HG03066 (cell line): Measurements from ENCODE around the gene KLK6.
"Not testable (repeated sequence)": the region's sequence is repeated elsewhere in the genome, so short reads cannot be mapped to it uniquely, and the experiment has no call there.

Experiments
- ATAC-seq: cut with Tn5 transposase; IDR thresholded peaks from one replicate; pipeline ENCODE4 v1.9.1; 2021; ENCODE audit warnings: low read depth; ENCODE audit not compliant: unreplicated experiment

The KLK6 gene

DNA sequence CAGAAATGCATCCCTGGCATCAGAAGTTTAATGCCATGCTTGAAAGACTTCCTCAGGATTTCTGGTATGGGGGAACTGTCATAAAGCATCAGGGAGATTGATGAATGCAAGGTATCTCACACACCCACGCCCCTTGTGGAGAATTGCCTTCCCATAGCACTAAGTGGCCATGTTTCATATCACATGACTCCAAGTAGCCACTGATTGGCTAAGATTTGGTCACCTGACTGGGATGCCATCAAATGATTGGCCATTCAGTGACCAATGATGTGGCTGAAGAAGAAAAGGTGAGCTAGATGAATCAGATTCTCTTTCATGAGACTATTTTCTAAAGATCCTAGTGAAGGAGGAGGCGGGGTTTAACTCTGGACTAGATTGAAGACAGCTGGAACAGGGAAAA lies 24.7 kb upstream of the KLK6 start:
- no peak for ATAC-seq

- no peak for ATAC-seq
Observed at GRCh38 chr19:50992666-50993035, 23.3 kb upstream of the KLK6 start.

GRCh38 chr19:50984416-50984815 lies 15.0 kb upstream of the KLK6 start:
- not testable (repeated sequence) for ATAC-seq

GRCh38 chr19:50983625-50984292 lies 14.4 kb upstream of the KLK6 start, which contains the start of gene KLK7:
Gene KLK7, minus strand, starts transcription at chr19:50983917. Its CDS starts 1,518 bp downstream, at chr19:50982399.
- no peak for ATAC-seq

- ATAC-seq = no peak
Observed at GRCh38 chr19:50982186-50982585, 12.8 kb upstream of the KLK6 start.

DNA sequence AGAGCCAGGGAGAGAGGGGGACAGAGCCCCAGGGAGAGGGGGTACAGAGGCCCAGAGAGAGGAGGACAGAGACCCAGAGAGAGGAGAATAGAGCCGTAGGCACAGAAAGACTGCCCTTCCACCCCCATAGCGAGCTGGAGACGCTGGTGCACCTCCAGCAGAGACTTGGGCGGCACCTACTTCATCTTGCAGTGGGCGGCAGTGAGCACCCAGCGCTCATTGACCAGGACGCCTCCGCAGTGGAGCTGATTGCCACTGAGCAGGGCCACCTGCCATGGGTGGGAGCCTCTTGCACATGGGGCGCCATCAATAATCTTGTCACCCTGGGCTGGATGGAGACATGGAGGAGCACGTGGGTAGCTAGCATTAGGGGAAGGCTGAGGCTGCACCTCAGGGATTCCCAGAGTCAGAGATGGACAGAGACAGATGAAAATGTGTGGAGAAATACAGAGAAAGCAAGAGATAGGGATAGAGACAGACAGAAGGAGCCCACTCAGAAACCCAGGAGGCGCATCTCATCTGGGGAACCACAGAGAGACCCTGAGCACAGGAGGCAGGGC lies 12.3 kb upstream of the KLK6 start:
- ATAC-seq = no peak

DNA sequence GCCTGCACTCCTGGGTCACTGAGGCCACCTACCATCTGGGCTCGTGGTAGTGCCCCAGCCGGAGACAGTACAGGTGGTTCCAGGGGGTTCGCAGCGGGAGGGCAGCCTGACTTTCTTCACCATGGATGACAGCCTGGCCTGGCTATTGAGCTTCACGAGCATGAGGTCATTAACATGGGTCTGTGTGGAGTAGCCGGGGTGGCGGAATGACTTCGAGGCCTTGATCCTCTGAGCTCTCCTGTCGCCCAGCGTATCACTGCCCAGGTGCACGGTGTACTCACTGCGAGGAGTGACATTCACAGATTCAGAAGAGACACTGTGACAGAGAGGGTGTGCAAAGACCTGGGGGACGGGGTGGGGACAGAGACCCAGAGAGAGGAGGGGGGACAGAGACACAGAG lies 10.8 kb upstream of the KLK6 start:
- ATAC-seq = no peak

- ATAC-seq = no peak
Observed at GRCh38 chr19:50979758-50980157, 10.4 kb upstream of the KLK6 start.

DNA sequence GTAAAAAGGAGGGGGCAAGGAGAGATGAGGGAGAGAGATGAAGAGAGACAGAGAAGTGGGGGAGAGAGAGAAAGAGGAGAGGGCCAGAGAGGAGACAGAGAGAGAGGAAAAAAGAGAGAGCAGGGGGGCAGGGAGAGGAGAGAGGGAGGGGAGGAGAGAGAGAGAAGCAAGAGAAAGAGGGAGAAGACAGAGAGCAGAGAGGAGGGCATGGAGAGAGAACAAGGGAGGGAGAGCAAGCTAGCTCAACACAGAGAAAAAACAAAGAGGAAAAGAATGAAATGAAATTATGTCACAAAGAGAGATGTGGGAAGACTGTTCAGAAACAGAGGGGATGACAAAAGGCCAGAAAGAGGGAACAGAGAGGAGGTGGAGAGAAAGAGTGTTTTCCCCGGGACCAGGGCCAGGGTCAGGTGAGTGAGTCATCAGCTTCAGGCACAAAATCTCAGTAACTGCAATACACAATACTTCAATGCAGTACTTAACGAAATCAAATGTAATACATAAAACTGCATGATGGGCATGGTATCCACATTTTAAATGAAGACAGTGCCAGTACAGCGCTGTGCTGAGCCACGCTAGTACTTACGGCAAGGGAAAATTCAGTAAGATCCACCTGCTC lies 9.5 kb upstream of the KLK6 start:
- ATAC-seq = no peak

DNA sequence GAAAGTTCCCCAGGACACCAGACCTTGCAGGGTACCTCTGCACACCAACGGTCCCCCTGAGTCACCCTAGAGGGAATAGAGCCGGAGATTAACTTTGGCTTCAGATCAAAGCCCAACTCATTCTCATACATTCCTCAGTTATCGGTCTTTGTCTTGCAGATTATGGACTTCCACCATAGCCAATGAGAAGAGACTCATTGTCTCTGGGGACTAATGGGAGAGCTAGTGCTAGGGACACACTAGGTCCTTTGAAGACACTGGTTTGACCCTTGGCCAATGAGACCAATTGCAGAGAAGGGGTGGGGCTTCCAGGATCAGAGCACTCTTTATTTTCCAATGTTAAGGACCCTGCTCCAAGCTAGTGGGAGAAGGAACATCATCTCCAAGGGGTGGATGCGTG lies 8.2 kb upstream of the KLK6 start:
- no peak for ATAC-seq

DNA sequence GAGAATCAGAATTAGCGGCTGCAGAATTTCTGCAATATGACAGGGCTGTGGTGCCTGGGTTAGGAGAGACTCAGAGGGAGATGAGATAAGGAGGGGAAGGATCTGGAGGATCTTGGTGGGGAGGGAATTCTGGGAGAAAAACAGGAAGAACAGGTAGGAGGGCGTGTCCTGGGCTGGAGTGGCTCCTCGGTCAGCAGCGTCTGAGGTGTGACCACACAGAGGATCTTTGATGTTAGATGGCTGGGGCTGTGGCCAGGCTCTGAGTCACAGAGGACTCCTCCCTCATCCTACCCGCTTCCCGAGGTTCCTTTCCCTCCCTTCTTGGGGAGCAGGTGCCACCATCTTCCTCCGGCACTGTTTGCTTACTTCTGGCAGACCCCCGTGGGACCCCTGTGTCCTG lies 6.4 kb upstream of the KLK6 start:
- no peak for ATAC-seq

GRCh38 chr19:50974702-50975556 lies 5.5 kb upstream of the KLK6 start:
- no peak for ATAC-seq

GRCh38 chr19:50972795-50973376 lies 3.5 kb upstream of the KLK6 start:
- ATAC-seq = no peak

DNA sequence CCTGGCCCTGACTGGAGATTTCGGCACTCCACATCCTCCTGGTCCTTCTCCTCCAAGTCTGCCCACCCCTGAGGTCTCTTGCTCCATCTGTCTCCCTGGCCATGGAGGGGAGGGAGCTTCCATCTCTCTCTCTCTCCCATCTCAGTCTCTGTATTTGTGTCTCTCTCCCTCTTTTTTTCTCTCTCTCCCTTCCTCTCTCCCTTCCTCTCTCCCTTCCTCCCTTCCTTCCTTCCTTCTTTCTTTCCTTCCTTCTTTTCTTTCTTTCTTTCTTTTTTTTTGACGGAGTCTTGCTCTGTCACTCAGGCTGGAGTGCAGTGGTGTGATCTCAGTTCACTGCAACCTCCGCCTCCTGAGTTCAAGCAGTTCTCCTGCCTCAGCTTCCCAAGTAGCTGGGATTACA lies 419 bp upstream of the KLK6 start:
- not testable (repeated sequence) for ATAC-seq

DNA sequence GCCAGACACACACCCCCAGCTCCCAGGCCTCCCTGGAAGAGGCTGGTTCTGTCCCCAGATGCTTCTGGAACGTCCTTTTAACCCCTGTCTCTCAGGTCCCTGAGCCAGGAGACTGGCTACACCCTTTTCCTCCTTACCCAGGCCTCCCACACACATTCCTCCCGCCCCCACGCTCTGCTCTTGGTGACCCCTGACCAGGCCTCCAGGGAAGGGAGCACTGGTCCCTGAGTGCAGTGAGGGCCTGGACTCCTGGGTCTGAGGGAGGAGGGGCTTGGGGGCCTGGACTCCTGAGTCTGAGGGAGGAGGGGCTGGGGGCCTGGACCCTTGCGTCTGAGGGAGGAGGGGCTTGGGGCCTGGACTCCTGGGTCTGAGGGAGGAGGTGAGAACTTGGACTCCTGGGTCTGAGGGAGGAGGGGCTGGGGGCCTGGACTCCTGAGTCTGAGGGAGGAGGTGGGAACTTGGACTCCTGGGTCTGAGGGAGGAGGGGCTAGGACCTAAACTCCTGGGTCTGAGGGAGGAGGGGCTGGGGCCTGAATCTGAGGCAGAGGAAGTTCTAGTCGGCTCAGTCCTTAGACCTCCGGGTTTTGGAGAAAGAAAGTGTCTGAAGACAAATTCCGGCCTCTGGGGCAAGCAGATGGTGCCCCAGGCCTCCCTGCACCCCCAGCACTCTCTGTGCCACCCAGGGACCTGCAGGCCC lies 527 bp downstream of the KLK6 start:
- no peak for ATAC-seq

GRCh38 chr19:50967929-50968715 lies 1.3 kb downstream of the KLK6 start:
- ATAC-seq = no peak

DNA sequence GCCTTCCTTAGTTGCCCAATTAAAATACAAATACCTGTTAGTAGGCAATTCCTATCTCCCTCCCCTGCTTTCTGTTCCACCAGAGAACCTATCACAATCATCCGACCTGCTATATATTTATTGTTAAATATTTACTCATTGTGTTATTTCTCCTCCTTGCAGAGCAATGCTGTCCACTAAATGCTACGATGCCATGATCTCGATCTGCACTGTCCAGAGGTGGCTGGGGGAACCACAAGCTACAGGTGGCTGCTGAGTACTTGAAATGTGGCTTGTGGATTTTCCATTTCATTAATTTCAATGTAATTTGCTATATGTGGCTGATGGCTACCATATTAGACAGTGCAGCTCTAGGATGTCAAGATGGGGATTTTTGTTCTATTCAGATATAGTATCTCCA lies 5.1 kb downstream of the KLK6 start:
- no peak for ATAC-seq

DNA sequence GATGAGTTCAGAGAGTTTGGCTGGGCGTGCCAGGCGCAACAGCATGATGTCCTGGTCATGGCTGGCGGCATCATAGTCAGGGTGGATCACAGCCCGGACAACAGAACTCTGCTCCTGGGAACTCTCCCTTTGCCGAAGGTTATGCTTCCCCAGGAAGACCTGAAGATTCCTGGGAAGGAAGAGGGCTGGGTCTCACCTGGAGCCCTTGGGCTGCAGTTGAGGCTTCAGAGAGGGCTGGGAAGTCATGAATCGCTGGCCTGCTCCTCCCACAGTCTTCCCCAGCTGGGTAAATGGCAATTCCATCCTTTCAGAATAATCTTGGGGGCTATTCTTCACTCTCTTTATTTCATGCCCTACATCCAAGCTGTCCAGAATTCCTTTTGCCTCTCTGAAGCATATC lies 6.0 kb downstream of the KLK6 start:
- ATAC-seq = no peak

DNA sequence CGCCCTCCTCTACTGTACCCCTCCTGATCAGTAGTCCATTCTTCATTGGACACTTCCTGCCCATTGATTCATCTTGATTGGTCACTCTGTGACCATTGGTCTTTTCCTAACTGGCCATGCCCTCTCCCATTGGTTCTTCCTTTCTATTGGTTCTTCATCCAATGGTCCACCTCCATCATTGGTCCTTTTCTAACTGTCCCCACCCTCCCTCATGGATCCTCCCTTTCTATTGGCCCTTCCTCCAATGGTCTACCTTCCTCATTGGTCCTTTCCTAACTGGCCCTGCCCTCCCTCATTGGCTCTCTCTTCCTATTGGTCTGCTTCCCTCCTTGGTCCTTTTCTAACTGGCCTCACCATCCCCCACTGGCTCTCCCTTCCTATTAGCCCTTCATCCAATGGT lies 7.1 kb downstream of the KLK6 start:
- ATAC-seq = no peak
